Mesothelial cell of epicardium (in vitro differentiated cells): ENCODE results near the gene PRSS12. TPM values are rescaled to one million over a fixed set of nuclear protein-coding genes. Genes with fewer than 3 reads are reported as not detected.
A peak's percentile ranks its signal among the peaks of the same experiment; 100 is the strongest.
"Not testable (repeated sequence)": the region's sequence is repeated elsewhere in the genome, so short reads cannot be mapped to it uniquely, and the experiment has no call there.

Source experiments
- DNase-seq, 2 experiments: peaks; one replicate each; pipeline ENCODE4 v3.0.0; 2021; ENCODE audit warnings: low spot score in 2 of 2; ENCODE audit not compliant: unreplicated experiment in 2 of 2
- H3K27ac Mint-ChIP-seq: 2 replicates; pipeline ENCODE4 v1.8.0; 2021; ENCODE audit warnings: mixed read lengths
- H3K27me3 Mint-ChIP-seq: 2 replicates; pipeline ENCODE4 v1.8.0; 2021; ENCODE audit warnings: low read depth, mixed read lengths
- H3K36me3 Mint-ChIP-seq: 2 replicates; pipeline ENCODE4 v1.8.0; 2021; ENCODE audit warnings: mixed read lengths
- H3K4me1 Mint-ChIP-seq: 2 replicates; pipeline ENCODE4 v1.8.0; 2021; ENCODE audit warnings: mixed read lengths
- H3K4me3 Mint-ChIP-seq: 2 replicates; pipeline ENCODE4 v1.8.0; 2021; ENCODE audit warnings: mild to moderate bottlenecking, moderate library complexity, mixed read lengths
- H3K9me3 Mint-ChIP-seq: 2 replicates; pipeline ENCODE4 v1.8.0; 2021; ENCODE audit warnings: mixed read lengths
- CTCF ChIP-seq: fragments of 200-600 bp; sonication (generic); IDR thresholded peaks from one replicate; pipeline ENCODE4 v1.5.0; 2021; ENCODE audit warnings: antibody characterized with exemption; ENCODE audit not compliant: unreplicated experiment
- total RNA-seq: library from RNA; stranded (reverse); gene quantifications from 3 replicates; pipeline ENCODE4 v1.2.1, GENCODE V29; 2021

PRSS12 gene
- total RNA-seq, 1 donor from 2014 or later = 46.7 TPM

- Mint-ChIP-seq H3K4me1 (peaks cover 34% of the 10 kb centered on the region), H3K27ac (no peak overlapping the region), H3K4me3 (peak overlapping the region; percentile 14), H3K27me3 (no peaks in the 10 kb centered on the region), H3K36me3 (no peaks in the 10 kb centered on the region), H3K9me3 (no peaks in the 10 kb centered on the region)
- no peak for TF ChIP-seq CTCF
- DNase-seq = no peak
Observed at GRCh38 chr4:118277243-118277642, 75.6 kb downstream of the PRSS12 start.

- Mint-ChIP-seq H3K4me1 (peaks cover 29% of the 10 kb centered on the region), H3K27me3 (no peaks in the 10 kb centered on the region), H3K9me3 (no peaks in the 10 kb centered on the region), H3K36me3 (no peaks in the 10 kb centered on the region), H3K4me3 (no peak overlapping the region), H3K27ac (no peak overlapping the region)
- no peak for TF ChIP-seq CTCF
- DNase-seq = no peak
Observed at GRCh38 chr4:118276580-118276979, 76.2 kb downstream of the PRSS12 start.

- H3K27ac Mint-ChIP-seq = no peak overlapping the region
- no peak for TF ChIP-seq CTCF
- peaks cover 13% of the 10 kb centered on the region for H3K4me1 Mint-ChIP-seq
- H3K27me3 Mint-ChIP-seq = peaks cover 1% of the 10 kb centered on the region
- H3K9me3 Mint-ChIP-seq = no peaks in the 10 kb centered on the region
- DNase-seq = no peak
- no peak overlapping the region for H3K4me3 Mint-ChIP-seq
- no peaks in the 10 kb centered on the region for H3K36me3 Mint-ChIP-seq
Observed at GRCh38 chr4:118273642-118274041, 79.2 kb downstream of the PRSS12 start.

GRCh38 chr4:118271788-118272187 lies 81.0 kb downstream of the PRSS12 start:
- no peak for TF ChIP-seq CTCF
- peaks cover 1% of the 10 kb centered on the region for H3K27me3 Mint-ChIP-seq
- H3K4me3 Mint-ChIP-seq = no peak overlapping the region
- peaks cover 8% of the 10 kb centered on the region for H3K4me1 Mint-ChIP-seq
- no peaks in the 10 kb centered on the region for H3K9me3 Mint-ChIP-seq
- H3K36me3 Mint-ChIP-seq = no peaks in the 10 kb centered on the region
- no peak overlapping the region for H3K27ac Mint-ChIP-seq
- DNase-seq = no peak

- peak; percentile 76 for TF ChIP-seq CTCF
- Mint-ChIP-seq H3K4me3 (no peak overlapping the region), H3K36me3 (no peaks in the 10 kb centered on the region), H3K27me3 (peaks cover 1% of the 10 kb centered on the region), H3K4me1 (peaks cover 8% of the 10 kb centered on the region), H3K9me3 (no peaks in the 10 kb centered on the region), H3K27ac (no peak overlapping the region)
- no peak for DNase-seq
Observed at GRCh38 chr4:118270492-118270891, 82.3 kb downstream of the PRSS12 start.

GRCh38 chr4:118268780-118269179 lies 84.0 kb downstream of the PRSS12 start:
- H3K9me3 Mint-ChIP-seq = no peaks in the 10 kb centered on the region
- peaks cover 1% of the 10 kb centered on the region for H3K27me3 Mint-ChIP-seq
- H3K4me3 Mint-ChIP-seq = no peak overlapping the region
- TF ChIP-seq CTCF = no peak
- H3K4me1 Mint-ChIP-seq = peaks cover 8% of the 10 kb centered on the region
- H3K27ac Mint-ChIP-seq = no peak overlapping the region
- DNase-seq = no peak
- no peaks in the 10 kb centered on the region for H3K36me3 Mint-ChIP-seq

- DNase-seq, H3K4me3 Mint-ChIP-seq, H3K27me3 Mint-ChIP-seq, H3K9me3 Mint-ChIP-seq, H3K27ac Mint-ChIP-seq, H3K36me3 Mint-ChIP-seq, H3K4me1 Mint-ChIP-seq: not testable (repeated sequence)
Observed at GRCh38 chr4:118266145-118266496, 86.7 kb downstream of the PRSS12 start.
